ENCODE measurements around the gene GAL3ST2.

DNA sequence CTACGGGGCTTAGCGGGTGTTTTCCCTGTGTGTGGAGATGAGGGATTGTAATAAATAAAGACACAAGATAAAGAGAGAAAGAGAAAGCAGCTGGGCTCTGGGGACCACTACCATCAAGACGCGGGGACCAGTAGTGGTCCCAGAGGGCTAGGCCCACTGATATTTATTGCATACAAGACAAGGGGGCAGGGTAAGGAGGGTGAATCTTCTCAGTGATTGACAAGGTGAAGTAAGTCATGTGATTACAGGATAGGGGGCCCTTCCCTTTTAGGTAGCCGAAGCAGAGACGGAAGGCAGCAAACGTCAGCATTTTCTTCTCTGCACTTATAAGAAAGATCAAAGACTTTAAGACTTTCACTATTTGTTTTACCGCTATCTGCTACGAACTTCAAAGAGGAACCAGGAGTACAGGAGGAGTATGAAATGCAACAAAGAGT is 4.5 kb upstream of the GAL3ST2 start:
- no peak for TF ChIP-seq POLR2A (IDR thresholded peaks at IDR 0.05)
- TF ChIP-seq, protein P1, sequence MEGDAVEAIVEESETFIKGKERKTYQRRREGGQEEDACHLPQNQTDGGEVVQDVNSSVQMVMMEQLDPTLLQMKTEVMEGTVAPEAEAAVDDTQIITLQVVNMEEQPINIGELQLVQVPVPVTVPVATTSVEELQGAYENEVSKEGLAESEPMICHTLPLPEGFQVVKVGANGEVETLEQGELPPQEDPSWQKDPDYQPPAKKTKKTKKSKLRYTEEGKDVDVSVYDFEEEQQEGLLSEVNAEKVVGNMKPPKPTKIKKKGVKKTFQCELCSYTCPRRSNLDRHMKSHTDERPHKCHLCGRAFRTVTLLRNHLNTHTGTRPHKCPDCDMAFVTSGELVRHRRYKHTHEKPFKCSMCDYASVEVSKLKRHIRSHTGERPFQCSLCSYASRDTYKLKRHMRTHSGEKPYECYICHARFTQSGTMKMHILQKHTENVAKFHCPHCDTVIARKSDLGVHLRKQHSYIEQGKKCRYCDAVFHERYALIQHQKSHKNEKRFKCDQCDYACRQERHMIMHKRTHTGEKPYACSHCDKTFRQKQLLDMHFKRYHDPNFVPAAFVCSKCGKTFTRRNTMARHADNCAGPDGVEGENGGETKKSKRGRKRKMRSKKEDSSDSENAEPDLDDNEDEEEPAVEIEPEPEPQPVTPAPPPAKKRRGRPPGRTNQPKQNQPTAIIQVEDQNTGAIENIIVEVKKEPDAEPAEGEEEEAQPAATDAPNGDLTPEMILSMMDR (IDR thresholded peaks at IDR 0.05) = no peak

Data from uterus (tissue), 2 donors.